Osteocyte (in vitro differentiated cells): ENCODE measurements around the gene TLX2. TPM values are rescaled to one million over a fixed set of nuclear protein-coding genes. Genes with fewer than 3 reads are reported as not detected.
"Not testable (repeated sequence)": the region's sequence is repeated elsewhere in the genome, so short reads cannot be mapped to it uniquely, and the experiment has no call there.

Experiments used
- DNase-seq: peaks from one replicate; pipeline ENCODE4 v3.0.0; 2021; ENCODE audit warnings: mixed read lengths; ENCODE audit not compliant: unreplicated experiment; ENCODE audit errors: extremely low spot score
- H3K27ac Mint-ChIP-seq: one replicate; pipeline ENCODE4 v1.8.0; 2021; ENCODE audit warnings: mild to moderate bottlenecking, mixed read lengths; ENCODE audit not compliant: unreplicated experiment
- H3K27me3 Mint-ChIP-seq: one replicate; pipeline ENCODE4 v1.8.0; 2021; ENCODE audit warnings: mixed read lengths; ENCODE audit not compliant: unreplicated experiment
- H3K36me3 Mint-ChIP-seq: one replicate; pipeline ENCODE4 v1.8.0; 2021; ENCODE audit warnings: mixed read lengths; ENCODE audit not compliant: unreplicated experiment
- H3K4me1 Mint-ChIP-seq: one replicate; pipeline ENCODE4 v1.8.0; 2021; ENCODE audit warnings: mixed read lengths; ENCODE audit not compliant: unreplicated experiment
- H3K4me3 Mint-ChIP-seq: one replicate; pipeline ENCODE4 v1.8.0; 2021; ENCODE audit warnings: mild to moderate bottlenecking, moderate library complexity, mixed read lengths; ENCODE audit not compliant: unreplicated experiment
- H3K9me3 Mint-ChIP-seq: one replicate; pipeline ENCODE4 v1.8.0; 2021; ENCODE audit warnings: mixed read lengths; ENCODE audit not compliant: unreplicated experiment
- total RNA-seq: library from RNA; stranded (reverse); gene quantifications from 2 replicates; pipeline ENCODE4 v1.2.1, GENCODE V29; 2021
- TF ChIP-seq, protein P1 (sequence below): fragments of 200-600 bp; sonication (generic); IDR thresholded peaks from 2 replicates; pipeline ENCODE4 v1.5.0; 2021; ENCODE audit warnings: antibody characterized with exemption, mild to moderate bottlenecking, moderate library complexity

Gene TLX2
- total RNA-seq, 1 donor from 2014 or later: not detected

DNA sequence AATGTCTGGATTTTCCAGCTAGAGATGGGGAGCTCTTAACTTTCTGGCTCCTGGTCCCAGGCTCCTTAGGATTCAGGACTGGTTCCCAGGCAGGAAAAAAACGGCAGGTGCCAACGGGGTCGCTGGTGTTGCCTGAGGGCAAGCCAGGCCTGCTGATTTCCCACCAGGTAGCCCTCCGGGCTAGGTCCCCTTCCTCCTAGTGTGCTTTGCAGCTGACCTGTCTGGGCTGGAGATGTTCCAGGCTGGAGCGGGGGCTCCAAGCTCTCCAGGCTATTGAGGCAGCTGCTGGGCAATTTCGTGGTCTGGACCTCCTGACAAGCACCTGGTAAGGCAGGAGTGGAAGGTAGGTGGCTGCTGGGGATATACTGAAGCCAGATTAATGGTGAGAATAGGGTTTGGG, 39.8 kb upstream of the TLX2 start:
- Mint-ChIP-seq H3K9me3 (no peaks in the 10 kb centered on the region), H3K27ac (no peak overlapping the region), H3K4me1 (peaks cover 27% of the 10 kb centered on the region), H3K27me3 (no peaks in the 10 kb centered on the region), H3K36me3 (peaks cover 15% of the 10 kb centered on the region), H3K4me3 (peak overlapping the region; percentile 50)
- DNase-seq: no peak
- TF ChIP-seq, protein P1, sequence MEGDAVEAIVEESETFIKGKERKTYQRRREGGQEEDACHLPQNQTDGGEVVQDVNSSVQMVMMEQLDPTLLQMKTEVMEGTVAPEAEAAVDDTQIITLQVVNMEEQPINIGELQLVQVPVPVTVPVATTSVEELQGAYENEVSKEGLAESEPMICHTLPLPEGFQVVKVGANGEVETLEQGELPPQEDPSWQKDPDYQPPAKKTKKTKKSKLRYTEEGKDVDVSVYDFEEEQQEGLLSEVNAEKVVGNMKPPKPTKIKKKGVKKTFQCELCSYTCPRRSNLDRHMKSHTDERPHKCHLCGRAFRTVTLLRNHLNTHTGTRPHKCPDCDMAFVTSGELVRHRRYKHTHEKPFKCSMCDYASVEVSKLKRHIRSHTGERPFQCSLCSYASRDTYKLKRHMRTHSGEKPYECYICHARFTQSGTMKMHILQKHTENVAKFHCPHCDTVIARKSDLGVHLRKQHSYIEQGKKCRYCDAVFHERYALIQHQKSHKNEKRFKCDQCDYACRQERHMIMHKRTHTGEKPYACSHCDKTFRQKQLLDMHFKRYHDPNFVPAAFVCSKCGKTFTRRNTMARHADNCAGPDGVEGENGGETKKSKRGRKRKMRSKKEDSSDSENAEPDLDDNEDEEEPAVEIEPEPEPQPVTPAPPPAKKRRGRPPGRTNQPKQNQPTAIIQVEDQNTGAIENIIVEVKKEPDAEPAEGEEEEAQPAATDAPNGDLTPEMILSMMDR: no peak

DNA sequence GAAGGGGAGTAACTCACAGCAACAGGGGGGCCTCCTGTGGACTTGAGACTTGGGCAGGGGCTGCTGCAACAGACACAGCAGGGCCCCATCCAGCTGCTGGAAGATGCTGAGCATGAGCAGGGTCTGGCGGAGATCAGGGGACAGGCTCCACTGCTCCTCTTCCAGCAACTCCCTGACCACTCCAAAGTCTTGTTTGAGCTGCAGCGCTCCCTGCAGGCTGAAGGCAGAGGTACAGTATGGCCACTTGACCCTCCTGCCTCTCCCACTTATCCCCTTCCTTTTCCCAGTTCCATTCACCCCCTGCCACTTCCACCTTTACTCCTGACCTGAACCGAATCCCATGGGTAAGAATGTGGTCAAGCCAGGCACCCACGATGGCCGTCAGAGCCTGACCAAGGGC, 39.4 kb upstream of the TLX2 start:
- Mint-ChIP-seq H3K27me3 (no peaks in the 10 kb centered on the region), H3K36me3 (peaks cover 19% of the 10 kb centered on the region), H3K4me1 (peaks cover 27% of the 10 kb centered on the region), H3K27ac (no peak overlapping the region), H3K4me3 (no peak overlapping the region), H3K9me3 (no peaks in the 10 kb centered on the region)
- TF ChIP-seq, protein P1: peak; percentile 27
- DNase-seq: no peak

DNA sequence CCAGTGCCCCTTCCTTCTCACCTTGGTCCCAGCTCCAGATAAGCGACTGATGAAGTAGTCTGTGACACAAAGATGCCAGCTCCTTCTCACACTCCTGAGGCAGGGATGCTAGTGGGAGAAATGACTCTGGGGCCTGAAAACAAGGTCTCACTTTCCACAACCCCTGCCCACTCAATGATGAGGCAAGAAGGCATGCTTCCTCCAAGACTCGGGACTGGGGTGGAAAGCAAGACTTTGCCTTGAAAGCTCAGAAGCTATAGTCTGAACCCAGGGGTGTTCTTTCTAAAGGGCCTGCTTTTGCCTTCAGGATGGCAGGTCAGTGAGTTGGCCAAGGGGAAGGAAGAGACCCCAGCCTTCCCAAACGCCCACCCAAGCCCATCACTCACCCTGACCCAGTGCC, 32.8 kb upstream of the TLX2 start:
- no peak for DNase-seq
- peak overlapping the region; percentile 99 for H3K4me3 Mint-ChIP-seq
- peaks cover 30% of the 10 kb centered on the region for H3K4me1 Mint-ChIP-seq
- TF ChIP-seq, protein P1: no peak
- no peak overlapping the region for H3K27ac Mint-ChIP-seq
- H3K9me3 Mint-ChIP-seq: no peaks in the 10 kb centered on the region
- H3K27me3 Mint-ChIP-seq: no peaks in the 10 kb centered on the region
- H3K36me3 Mint-ChIP-seq: peaks cover 16% of the 10 kb centered on the region

DNA sequence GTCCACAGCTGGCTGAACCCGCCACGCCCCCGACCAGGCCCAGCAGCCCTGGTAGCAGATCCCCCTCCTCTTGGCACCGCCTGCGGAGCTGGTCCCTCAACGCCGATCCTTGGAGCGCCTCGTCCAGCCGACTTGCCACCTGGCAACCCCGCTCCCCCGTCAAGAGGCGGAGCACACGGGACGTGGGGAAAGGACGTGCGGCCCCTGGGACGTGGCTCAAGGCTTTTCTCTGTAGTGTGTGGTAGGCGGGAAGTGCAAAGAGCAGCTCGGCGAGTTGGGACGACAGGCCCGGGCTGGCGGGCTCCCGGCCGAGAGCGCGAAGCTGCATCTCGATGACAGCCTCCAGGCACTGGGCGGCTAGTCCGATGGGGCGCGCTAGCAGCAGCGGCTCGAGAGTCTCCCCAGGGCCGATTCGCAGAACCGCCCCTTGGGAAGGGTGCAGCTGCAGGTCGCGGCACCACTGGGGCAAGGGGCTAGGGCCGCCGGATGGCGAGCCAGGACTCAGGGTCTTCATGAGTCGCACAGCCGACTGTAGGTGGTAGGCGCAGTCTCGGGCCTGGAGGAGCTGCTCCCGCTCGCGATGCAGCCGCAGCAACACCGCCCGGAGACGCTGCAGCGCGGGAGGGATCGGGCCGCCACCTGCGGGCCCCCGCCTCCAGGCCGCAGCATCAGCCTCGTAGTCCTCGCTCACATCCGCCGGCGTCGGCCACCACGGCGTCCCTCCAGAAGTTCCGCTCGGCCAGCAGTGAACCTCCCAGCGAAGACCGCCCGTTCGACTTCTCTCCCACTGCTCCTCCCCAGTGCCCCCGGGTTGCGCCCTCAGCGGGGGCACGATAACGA, 32.1 kb upstream of the TLX2 start:
- peaks cover 30% of the 10 kb centered on the region for H3K4me1 Mint-ChIP-seq
- peak overlapping the region; percentile 99 for H3K27ac Mint-ChIP-seq
- TF ChIP-seq, protein P1: no peak
- peaks cover 16% of the 10 kb centered on the region for H3K36me3 Mint-ChIP-seq
- peak overlapping the region; percentile 99 for H3K4me3 Mint-ChIP-seq
- H3K9me3 Mint-ChIP-seq: no peaks in the 10 kb centered on the region
- no peak for DNase-seq
- no peaks in the 10 kb centered on the region for H3K27me3 Mint-ChIP-seq

DNA sequence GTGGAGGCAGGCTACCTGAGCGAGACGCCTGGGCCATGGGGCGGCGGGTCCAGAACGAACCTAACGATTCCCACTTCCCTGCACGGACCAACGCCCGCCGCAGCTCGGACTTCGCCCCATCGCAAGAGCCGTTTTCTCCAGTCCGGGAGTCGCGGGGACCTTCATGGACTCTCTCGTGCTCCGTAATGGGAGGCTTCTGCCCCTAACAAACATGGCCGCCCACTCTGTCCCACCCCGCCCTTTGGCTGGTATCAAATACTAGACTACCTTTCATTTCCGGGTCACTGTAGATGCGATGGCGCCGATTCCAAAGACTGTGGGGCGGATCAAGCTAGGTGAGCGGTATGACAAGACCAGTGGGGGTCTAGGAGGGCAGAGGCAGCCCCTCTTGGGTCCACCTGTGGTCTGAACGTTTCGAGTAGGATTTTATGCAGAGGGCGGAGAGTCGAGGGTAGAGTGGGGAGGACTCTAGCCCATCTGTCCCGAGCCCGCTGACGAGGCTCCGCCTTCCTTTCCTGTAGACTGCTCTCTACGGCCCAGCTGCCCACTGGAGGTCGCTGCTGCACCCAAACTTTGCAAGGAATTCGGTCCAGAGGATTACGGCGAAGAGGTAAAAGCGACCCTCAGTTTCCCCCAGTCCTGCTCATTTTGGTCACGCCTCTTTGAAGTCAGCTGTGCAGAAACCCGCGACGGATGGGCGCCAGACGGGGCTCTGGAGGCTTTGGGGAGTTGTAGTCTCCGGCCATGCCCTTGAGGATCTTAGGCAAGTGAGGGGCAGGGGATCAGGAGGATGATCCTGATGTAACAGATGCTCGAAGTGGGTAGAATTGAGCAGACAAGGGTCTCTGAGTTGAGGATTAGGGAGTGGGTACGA, 31.2 kb upstream of the TLX2 start, which contains the start of the genes CCDC142 and TTC31:
TSS of gene CCDC142 (minus strand) at position 198 of the 874 bp plus-strand sequence. CDS start at position 37, 161 bp downstream.
TSS of gene TTC31 (plus strand) at position 281 of the 874 bp plus-strand sequence. CDS start at position 296, 15 bp downstream.
- Mint-ChIP-seq H3K4me3 (peak within 1 kb of the TSS; percentile 99), H3K9me3 (no peaks in the 10 kb centered on the region), H3K36me3 (peaks cover 16% of the 10 kb centered on the region), H3K4me1 (peaks cover 30% of the 10 kb centered on the region), H3K27me3 (no peaks in the 10 kb centered on the region), H3K27ac (peak within 1 kb of the TSS; percentile 99)
- peak; percentile 96 for DNase-seq
- TF ChIP-seq, protein P1: peak; percentile 97

DNA sequence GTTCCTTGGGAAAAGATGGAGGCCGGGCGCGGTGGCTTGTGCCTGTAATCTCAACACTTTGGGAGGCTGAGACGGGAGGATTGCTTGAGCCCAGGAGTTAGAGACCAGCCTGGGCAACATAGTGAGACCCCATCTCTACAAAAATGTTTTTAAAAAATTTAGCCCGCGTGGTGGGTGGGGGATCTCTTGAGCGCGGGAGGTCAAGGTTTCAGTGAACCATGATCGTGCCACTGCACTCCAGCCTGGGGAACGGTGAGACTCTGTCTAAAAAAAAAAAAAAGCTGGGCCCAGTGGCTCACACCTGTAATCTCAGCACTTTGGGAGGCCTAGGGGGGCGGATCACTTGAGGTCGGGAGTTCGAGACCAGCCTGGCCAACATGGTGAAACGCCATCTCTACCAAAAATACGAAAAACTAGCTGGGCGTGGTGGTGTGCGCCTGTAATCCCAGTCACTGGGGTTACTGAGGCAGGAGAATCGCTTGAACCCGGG, 30.5 kb upstream of the TLX2 start:
- Mint-ChIP-seq H3K36me3 (peaks cover 16% of the 10 kb centered on the region), H3K4me1 (peaks cover 30% of the 10 kb centered on the region), H3K27ac (peak overlapping the region; percentile 99), H3K4me3 (peak overlapping the region; percentile 99)
- not testable (repeated sequence) for DNase-seq, H3K27me3 Mint-ChIP-seq, H3K9me3 Mint-ChIP-seq
